ENCODE measurements around the gene SIK2.

The SIK2 gene

DNA sequence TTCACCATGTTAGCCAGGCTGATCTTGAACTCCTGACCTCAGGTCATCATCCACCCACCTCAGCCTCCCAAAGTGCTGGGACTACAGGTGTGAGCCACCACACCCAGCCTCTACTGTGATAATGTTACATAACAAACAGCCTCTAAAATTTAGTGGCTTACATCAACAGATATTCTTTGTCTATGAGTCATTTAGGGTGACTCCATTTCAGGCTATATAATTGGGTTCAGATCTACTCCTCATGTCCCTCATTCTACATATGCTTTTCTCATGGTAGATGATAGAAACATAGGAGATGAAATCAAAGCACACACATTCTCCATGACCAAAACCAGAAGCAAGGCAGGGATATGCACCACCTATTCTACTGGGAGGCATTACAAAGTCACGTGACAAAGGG is 72.7 kb downstream of the SIK2 start:
- ATAC-seq (ENCODE audit: insufficient read depth, low read depth) (no peak), DNase-seq (no peak)
- H3K79me2 ChIP-seq (ENCODE audit: insufficient read depth, low read length) = no peaks in the 10 kb centered on the region
- no peak overlapping the region for H3K27ac ChIP-seq (ENCODE audit: low read length)
- H3K27me3 ChIP-seq (ENCODE audit: insufficient read depth, low read length, poor library complexity) = no peaks in the 10 kb centered on the region
- H3K4me1 ChIP-seq (ENCODE audit: insufficient read depth, low read length) = no peaks in the 10 kb centered on the region
- no peak overlapping the region for H2AFZ ChIP-seq (ENCODE audit: low read depth, low read length)
- peaks cover 21% of the 10 kb centered on the region for H3K36me3 ChIP-seq (ENCODE audit: insufficient read depth, low read length)
- no peak overlapping the region for H3K4me3 ChIP-seq (ENCODE audit: low read depth in 1 of 2, low read length in 2 of 2)
- H3K9ac ChIP-seq (ENCODE audit: low read depth, low read length) = no peak overlapping the region
- H3K9me3 ChIP-seq (ENCODE audit: insufficient read depth, low read length, severe bottlenecking) = no peaks in the 10 kb centered on the region
- no peak overlapping the region for H3K4me2 ChIP-seq (ENCODE audit: insufficient read depth, low read length)
- no peak for TF ChIP-seq EZH2 (IDR thresholded peaks at IDR 0.05; ENCODE audit: borderline replicate concordance, low read depth, low read length, severe bottlenecking)
- TF ChIP-seq, protein P1, sequence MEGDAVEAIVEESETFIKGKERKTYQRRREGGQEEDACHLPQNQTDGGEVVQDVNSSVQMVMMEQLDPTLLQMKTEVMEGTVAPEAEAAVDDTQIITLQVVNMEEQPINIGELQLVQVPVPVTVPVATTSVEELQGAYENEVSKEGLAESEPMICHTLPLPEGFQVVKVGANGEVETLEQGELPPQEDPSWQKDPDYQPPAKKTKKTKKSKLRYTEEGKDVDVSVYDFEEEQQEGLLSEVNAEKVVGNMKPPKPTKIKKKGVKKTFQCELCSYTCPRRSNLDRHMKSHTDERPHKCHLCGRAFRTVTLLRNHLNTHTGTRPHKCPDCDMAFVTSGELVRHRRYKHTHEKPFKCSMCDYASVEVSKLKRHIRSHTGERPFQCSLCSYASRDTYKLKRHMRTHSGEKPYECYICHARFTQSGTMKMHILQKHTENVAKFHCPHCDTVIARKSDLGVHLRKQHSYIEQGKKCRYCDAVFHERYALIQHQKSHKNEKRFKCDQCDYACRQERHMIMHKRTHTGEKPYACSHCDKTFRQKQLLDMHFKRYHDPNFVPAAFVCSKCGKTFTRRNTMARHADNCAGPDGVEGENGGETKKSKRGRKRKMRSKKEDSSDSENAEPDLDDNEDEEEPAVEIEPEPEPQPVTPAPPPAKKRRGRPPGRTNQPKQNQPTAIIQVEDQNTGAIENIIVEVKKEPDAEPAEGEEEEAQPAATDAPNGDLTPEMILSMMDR (IDR thresholded peaks at IDR 0.05; ENCODE audit: borderline replicate concordance, extremely low read depth, low read length, poor library complexity, severe bottlenecking) = no peak
- H4K20me1 ChIP-seq (ENCODE audit: insufficient read depth, low read length) = peaks cover 9% of the 10 kb centered on the region; the same call in 1 of the 2 replicates

DNA sequence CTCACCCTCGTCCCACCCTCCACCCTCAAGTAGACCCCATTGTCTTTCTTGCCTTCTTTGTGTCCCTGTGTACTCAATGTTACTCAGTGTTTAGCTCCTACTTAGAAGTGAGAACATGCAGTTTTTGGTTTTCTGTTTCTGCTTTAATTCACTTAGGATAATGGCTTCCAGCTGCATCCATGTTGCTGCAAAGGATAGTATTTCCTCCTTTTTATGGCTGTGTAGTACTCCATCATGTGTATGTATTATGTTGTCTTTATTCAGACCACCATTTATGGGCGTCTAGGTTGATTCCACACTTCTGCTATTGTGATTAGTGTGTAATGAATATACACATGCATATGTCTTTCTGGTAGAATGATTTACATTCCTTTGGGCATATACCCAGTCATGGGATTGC is 73.6 kb downstream of the SIK2 start:
- Histone ChIP-seq H3K9ac (ENCODE audit: low read depth, low read length) (no peak overlapping the region), H3K27ac (ENCODE audit: low read length) (no peak overlapping the region), H3K4me3 (ENCODE audit: low read depth in 1 of 2, low read length in 2 of 2) (no peak overlapping the region), H3K27me3 (ENCODE audit: insufficient read depth, low read length, poor library complexity) (no peaks in the 10 kb centered on the region), H3K4me2 (ENCODE audit: insufficient read depth, low read length) (no peak overlapping the region), H2AFZ (ENCODE audit: low read depth, low read length) (no peak overlapping the region), H3K36me3 (ENCODE audit: insufficient read depth, low read length) (peaks cover 21% of the 10 kb centered on the region), H3K4me1 (ENCODE audit: insufficient read depth, low read length) (no peaks in the 10 kb centered on the region), H4K20me1 (ENCODE audit: insufficient read depth, low read length) (peaks cover 8% of the 10 kb centered on the region; the same call in 1 of the 2 replicates), H3K9me3 (ENCODE audit: insufficient read depth, low read length, severe bottlenecking) (no peaks in the 10 kb centered on the region), H3K79me2 (ENCODE audit: insufficient read depth, low read length) (no peaks in the 10 kb centered on the region)
- no peak for TF ChIP-seq EZH2 (IDR thresholded peaks at IDR 0.05; ENCODE audit: borderline replicate concordance, low read depth, low read length, severe bottlenecking)
- ATAC-seq (ENCODE audit: insufficient read depth, low read depth) = no peak
- no peak for DNase-seq

DNA sequence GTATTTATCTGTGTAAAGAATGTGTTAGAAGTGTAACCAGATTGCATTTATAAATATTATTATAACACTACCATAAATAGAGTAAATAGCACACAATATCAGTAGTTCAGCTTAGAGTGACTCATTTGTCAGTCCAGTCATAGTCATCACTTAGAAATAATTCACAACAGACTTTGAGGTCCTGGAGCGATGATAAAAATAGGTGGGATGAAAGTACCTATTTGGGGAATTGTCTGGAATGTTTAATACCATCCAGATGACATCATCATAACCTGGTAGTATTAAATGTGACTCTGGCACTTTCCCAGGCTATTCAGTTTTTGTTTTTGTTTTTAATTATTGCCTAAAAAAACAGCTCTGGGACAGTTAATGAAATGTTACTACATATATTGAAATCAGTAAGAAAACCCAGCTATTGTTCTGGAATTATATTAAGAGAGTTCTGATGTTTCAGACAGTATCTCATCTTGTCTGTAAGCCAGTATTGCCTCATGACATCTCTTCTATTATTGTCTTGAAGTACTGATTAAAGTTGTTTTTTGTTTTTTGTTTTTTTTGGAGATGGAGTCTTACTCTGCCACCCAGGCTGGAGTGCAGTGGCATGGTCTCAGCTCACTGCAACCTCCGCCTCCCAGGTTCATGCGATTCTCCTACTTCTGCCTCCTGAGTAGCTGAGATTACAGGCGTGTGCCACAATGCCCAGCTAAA is 74.8 kb downstream of the SIK2 start:
- Histone ChIP-seq H3K4me3 (ENCODE audit: low read depth in 1 of 2, low read length in 2 of 2) (no peak overlapping the region), H3K4me1 (ENCODE audit: insufficient read depth, low read length) (no peaks in the 10 kb centered on the region), H2AFZ (ENCODE audit: low read depth, low read length) (no peak overlapping the region), H3K27ac (ENCODE audit: low read length) (no peak overlapping the region), H4K20me1 (ENCODE audit: insufficient read depth, low read length) (peaks cover 1% of the 10 kb centered on the region; the same call in 1 of the 2 replicates), H3K9me3 (ENCODE audit: insufficient read depth, low read length, severe bottlenecking) (no peaks in the 10 kb centered on the region), H3K4me2 (ENCODE audit: insufficient read depth, low read length) (no peak overlapping the region), H3K27me3 (ENCODE audit: insufficient read depth, low read length, poor library complexity) (no peaks in the 10 kb centered on the region), H3K36me3 (ENCODE audit: insufficient read depth, low read length) (peaks cover 10% of the 10 kb centered on the region; the same call in 1 of the 2 replicates), H3K79me2 (ENCODE audit: insufficient read depth, low read length) (no peaks in the 10 kb centered on the region), H3K9ac (ENCODE audit: low read depth, low read length) (no peak overlapping the region)
- TF ChIP-seq EZH2 (IDR thresholded peaks at IDR 0.05; ENCODE audit: borderline replicate concordance, low read depth, low read length, severe bottlenecking) = no peak
- TF ChIP-seq, protein P1 (IDR thresholded peaks at IDR 0.05; ENCODE audit: borderline replicate concordance, extremely low read depth, low read length, poor library complexity, severe bottlenecking) = no peak
- ATAC-seq (ENCODE audit: insufficient read depth, low read depth) (no peak), DNase-seq (no peak)

DNA sequence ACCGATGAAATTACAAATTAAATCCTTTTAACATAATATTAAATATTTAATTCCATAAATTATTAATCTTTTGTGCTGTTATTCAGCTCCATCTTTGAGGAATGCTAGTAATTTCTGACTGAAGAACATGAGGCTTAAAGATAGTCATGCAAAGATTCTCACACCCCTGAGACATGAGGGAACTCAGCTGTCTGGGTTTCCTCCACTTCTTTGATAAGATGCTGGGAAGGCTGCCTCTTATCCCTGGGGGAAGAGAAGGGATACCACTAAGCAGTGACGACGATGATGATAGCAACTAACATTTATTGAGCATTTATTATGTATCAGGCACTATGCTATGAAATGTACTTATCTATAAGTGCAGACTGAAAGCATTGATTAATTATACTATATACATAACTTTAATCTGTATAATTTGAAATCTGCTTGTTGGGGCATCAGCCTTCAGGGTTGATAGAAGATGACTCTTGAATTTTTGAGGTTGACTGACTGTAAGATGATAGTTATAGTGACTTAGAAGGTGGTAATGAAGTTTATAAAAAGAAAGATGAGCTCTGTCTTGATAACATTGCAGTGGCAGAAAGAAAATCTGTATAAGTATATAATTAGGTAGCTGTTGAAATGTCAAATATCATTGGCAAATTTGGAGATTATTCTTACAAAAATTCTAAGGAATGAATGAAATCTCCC is 78.4 kb downstream of the SIK2 start:
- Histone ChIP-seq H3K4me3 (ENCODE audit: low read depth in 1 of 2, low read length in 2 of 2) (no peak overlapping the region), H3K4me1 (ENCODE audit: insufficient read depth, low read length) (no peaks in the 10 kb centered on the region), H3K27ac (ENCODE audit: low read length) (no peak overlapping the region), H4K20me1 (ENCODE audit: insufficient read depth, low read length) (no peaks in the 10 kb centered on the region), H3K36me3 (ENCODE audit: insufficient read depth, low read length) (peaks cover 6% of the 10 kb centered on the region; the same call in 1 of the 2 replicates), H2AFZ (ENCODE audit: low read depth, low read length) (no peak overlapping the region), H3K27me3 (ENCODE audit: insufficient read depth, low read length, poor library complexity) (no peaks in the 10 kb centered on the region), H3K9ac (ENCODE audit: low read depth, low read length) (no peak overlapping the region), H3K9me3 (ENCODE audit: insufficient read depth, low read length, severe bottlenecking) (no peaks in the 10 kb centered on the region), H3K4me2 (ENCODE audit: insufficient read depth, low read length) (no peak overlapping the region), H3K79me2 (ENCODE audit: insufficient read depth, low read length) (no peaks in the 10 kb centered on the region; the same call in 1 of the 2 replicates)
- ATAC-seq (ENCODE audit: insufficient read depth, low read depth) (no peak), DNase-seq (no peak)
- TF ChIP-seq, protein P1 (IDR thresholded peaks at IDR 0.05; ENCODE audit: borderline replicate concordance, extremely low read depth, low read length, poor library complexity, severe bottlenecking) = no peak
- TF ChIP-seq EZH2 (IDR thresholded peaks at IDR 0.05; ENCODE audit: borderline replicate concordance, low read depth, low read length, severe bottlenecking) = no peak

Data from DND-41 (cell line).